Measurements from ENCODE around the gene MAP3K6.

DNA sequence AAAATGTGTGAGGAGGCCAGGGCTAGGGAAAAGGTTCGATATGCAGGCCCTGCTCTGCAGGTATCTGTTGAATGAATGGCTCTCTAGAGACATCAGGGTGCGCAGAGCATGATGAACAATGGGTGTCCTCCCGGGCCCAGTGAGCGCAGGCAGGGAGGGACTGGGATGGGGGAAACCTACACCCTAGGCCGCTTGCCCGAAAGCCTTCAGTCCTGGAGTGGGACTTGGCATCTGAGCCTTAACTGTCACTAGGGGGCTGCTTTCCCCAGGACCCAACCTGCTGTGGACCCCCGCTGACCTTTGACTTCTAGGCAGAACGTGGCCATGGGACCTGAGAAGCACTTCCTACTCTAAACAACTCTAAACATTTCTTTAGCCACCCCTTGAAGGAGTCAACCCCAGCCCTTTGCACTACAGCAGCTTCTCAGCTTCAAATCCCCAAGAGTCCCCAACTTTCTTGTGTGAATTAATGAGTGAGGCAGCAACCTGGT lies 444 bp upstream of the MAP3K6 start:
- TF ChIP-seq, protein P1, sequence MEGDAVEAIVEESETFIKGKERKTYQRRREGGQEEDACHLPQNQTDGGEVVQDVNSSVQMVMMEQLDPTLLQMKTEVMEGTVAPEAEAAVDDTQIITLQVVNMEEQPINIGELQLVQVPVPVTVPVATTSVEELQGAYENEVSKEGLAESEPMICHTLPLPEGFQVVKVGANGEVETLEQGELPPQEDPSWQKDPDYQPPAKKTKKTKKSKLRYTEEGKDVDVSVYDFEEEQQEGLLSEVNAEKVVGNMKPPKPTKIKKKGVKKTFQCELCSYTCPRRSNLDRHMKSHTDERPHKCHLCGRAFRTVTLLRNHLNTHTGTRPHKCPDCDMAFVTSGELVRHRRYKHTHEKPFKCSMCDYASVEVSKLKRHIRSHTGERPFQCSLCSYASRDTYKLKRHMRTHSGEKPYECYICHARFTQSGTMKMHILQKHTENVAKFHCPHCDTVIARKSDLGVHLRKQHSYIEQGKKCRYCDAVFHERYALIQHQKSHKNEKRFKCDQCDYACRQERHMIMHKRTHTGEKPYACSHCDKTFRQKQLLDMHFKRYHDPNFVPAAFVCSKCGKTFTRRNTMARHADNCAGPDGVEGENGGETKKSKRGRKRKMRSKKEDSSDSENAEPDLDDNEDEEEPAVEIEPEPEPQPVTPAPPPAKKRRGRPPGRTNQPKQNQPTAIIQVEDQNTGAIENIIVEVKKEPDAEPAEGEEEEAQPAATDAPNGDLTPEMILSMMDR (IDR thresholded peaks at IDR 0.05): no peak
- TF ChIP-seq MAFK (IDR thresholded peaks at IDR 0.05; ENCODE audit: partially characterized antibody): no peak
- TF ChIP-seq POLR2A (IDR thresholded peaks at IDR 0.05; ENCODE audit: low read length): no peak
- TF ChIP-seq, protein P2, sequence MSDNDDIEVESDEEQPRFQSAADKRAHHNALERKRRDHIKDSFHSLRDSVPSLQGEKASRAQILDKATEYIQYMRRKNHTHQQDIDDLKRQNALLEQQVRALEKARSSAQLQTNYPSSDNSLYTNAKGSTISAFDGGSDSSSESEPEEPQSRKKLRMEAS (IDR thresholded peaks at IDR 0.05): no peak
- no peak for TF ChIP-seq CEBPB (IDR thresholded peaks at IDR 0.05)
- TF ChIP-seq HDAC2 (IDR thresholded peaks at IDR 0.05): no peak
- no peak for TF ChIP-seq EP300 (IDR thresholded peaks at IDR 0.05)
- no peak for TF ChIP-seq BHLHE40 (IDR thresholded peaks at IDR 0.05; ENCODE audit: low read depth, low read length)
- TF ChIP-seq CHD4 (IDR thresholded peaks at IDR 0.05; ENCODE audit: borderline replicate concordance): no peak
- TF ChIP-seq ZFP36 (IDR thresholded peaks at IDR 0.05; ENCODE audit: borderline replicate concordance, partially characterized antibody): no peak
- TF ChIP-seq EHMT2 (IDR thresholded peaks at IDR 0.05; ENCODE audit: low read depth): no peak
